Endometrial microvascular endothelial cells (primary cell): Measurements from ENCODE around the gene TRIO. TPM values are rescaled to one million over a fixed set of nuclear protein-coding genes. Genes with fewer than 3 reads are reported as not detected.

Experiments used
- in situ Hi-C: cut with HindIII; loops from 2 replicates; pipeline ENCODE4 v1.10.0; 2017; ENCODE audit warnings: low sequenced_read_pairs, low pct_unique_long_range_greater_than_20kb; ENCODE audit errors: inconsistent ontology term
- total RNA-seq: library from RNA; depleted of rRNA; stranded (reverse); fragments of >200 nt; gene quantifications from one replicate; pipeline ENCODE4 v1.2.3, GENCODE V29; 2015; ENCODE audit errors: inconsistent ontology term

Gene TRIO
- total RNA-seq, 1 donor from 2014 or later = 97.2 TPM

- in situ Hi-C loops = no loop called here
Observed at GRCh38 chr5:14503681-14504331, 360.7 kb downstream of the TRIO start.

DNA sequence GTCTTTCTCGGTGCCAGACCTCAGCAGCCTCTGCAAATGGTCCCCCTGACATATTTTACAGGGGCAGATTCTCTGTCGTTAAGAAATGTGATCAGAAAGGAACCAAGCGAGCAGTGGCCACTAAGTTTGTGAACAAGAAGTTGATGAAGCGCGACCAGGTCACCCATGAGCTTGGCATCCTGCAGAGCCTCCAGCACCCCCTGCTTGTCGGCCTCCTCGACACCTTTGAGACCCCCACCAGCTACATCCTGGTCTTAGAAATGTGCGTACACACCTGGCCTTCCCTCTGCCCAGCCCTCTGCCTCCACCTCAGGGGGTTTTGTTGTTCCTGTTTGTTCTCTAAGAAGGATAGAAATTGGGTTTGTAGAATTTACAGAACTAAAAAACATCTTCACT lies 361.2 kb downstream of the TRIO start:
- in situ Hi-C loops = no loop called here

- in situ Hi-C loops = no loop called here
Observed at GRCh38 chr5:14504816-14505215, 361.7 kb downstream of the TRIO start.

GRCh38 chr5:14505310-14506139 lies 362.4 kb downstream of the TRIO start:
- in situ Hi-C loops = no loop called here

GRCh38 chr5:14506140-14506538 lies 363.0 kb downstream of the TRIO start:
- in situ Hi-C loops = no loop called here

DNA sequence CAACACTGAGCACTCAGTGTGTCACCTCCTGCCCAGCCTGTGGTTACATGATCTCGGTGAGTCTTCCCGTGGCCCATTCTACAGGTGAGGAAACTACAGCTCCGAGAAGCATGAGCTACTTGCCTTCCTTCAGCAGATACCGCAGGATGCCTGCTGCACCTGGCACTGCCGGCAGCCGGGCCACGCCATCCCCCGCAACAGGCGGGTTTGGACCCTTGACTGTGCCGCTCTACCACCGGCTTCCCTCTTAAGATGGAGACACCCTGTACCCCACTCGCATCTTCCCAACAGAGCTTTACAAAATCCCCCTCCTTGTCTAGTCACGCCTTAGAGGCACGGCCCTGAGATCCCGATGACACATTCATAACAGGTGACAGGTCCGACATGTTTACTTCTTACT lies 363.5 kb downstream of the TRIO start:
- in situ Hi-C loops = no loop called here

- in situ Hi-C loops = no loop called here
Observed at GRCh38 chr5:14507156-14507941, 364.2 kb downstream of the TRIO start.

DNA sequence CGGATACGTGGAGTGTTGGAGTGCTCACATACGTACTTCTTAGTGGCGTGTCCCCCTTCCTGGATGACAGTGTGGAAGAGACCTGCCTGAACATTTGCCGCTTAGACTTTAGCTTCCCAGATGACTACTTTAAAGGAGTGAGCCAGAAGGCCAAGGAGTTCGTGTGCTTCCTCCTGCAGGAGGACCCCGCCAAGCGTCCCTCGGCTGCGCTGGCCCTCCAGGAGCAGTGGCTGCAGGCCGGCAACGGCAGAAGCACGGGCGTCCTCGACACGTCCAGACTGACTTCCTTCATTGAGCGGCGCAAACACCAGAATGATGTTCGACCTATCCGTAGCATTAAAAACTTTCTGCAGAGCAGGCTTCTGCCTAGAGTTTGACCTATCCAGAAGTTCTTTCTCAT lies 364.9 kb downstream of the TRIO start:
- in situ Hi-C loops = no loop called here

DNA sequence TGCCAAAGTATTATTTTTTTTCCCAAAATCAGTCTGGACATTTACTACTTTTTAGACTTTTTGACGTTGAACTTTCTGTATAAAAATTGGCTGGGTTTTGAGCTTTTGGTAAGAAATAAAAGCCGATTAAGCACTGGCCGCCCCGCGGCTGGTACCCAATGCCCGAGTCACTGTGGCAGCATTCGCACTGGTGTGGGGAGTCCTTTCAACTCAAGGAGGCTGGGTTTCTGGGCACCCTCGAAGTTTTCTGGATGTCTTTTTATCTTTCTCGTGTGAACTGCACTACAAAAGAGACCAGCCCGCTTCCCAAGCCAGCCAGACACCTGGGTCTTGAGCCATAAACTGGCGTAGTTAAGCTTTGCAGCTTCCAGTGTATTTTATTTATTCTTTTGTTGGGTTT lies 366.4 kb downstream of the TRIO start:
- in situ Hi-C loops = no loop called here

- in situ Hi-C loops = no loop called here
Observed at GRCh38 chr5:14510156-14510734, 367.1 kb downstream of the TRIO start.

- in situ Hi-C loops = no loop called here
Observed at GRCh38 chr5:14510880-14511279, 367.7 kb downstream of the TRIO start.

DNA sequence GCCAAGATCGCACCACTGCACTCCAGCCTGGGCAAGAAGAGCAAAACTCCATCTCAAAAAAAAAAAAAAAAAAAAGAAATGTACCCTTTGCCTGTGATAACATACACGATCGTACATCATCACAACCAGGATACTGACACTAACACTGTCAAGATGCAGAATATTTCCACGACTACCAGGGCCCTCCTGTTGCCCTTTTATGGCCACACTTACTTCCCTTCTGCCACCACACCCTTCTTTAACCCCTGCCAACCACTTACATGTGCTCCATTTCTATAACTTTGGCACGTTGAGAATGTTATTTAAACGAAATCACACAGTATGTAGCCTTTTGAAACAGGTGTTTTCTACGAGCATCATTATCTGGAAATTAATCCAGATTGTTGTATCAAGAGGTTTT lies 369.4 kb downstream of the TRIO start:
- in situ Hi-C loops = no loop called here

GRCh38 chr5:14513266-14513665 lies 370.1 kb downstream of the TRIO start:
- in situ Hi-C loops = no loop called here

GRCh38 chr5:14516901-14517300 lies 373.8 kb downstream of the TRIO start:
- in situ Hi-C loops = no loop called here

GRCh38 chr5:14518638-14519037 lies 375.5 kb downstream of the TRIO start:
- in situ Hi-C loops = no loop called here

- in situ Hi-C loops = no loop called here
Observed at GRCh38 chr5:14521748-14522147, 378.6 kb downstream of the TRIO start.

GRCh38 chr5:14522721-14523120 lies 379.6 kb downstream of the TRIO start:
- in situ Hi-C loops = no loop called here

- in situ Hi-C loops = no loop called here
Observed at GRCh38 chr5:14523243-14524034, 380.3 kb downstream of the TRIO start.

- in situ Hi-C loops = no loop called here
Observed at GRCh38 chr5:14525397-14525796, 382.3 kb downstream of the TRIO start.
